Activated CD4-positive, alpha-beta T cell treated with anti-CD3 and anti-CD28 coated beads for 4 hours (primary cell): Measurements from ENCODE around the gene ME3.

Experiments used
- DNase-seq, 2 donors: peaks; one replicate each; pipeline ENCODE4 v3.0.0-alpha.2; 2020

ME3 gene

DNA sequence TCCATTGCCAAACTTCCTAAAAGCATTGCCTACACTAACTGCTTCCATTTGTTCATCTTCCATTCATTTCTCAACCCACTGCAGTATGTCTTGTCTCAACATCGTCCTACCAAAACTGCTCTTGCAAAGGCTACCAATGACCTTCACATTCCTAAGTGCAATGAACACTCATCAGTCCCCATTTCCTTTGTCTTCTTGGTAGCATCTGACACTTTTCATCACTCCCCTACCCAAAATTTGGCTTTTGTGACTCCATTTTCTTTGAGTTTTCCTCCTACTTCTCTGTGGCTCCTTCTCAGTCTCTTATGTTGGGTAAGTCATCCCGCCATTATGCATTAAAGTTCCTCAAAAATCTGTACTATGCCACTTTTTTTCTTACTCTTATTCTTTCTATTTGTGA lies 162.3 kb downstream of the ME3 start:
- DNase-seq = no peak

DNA sequence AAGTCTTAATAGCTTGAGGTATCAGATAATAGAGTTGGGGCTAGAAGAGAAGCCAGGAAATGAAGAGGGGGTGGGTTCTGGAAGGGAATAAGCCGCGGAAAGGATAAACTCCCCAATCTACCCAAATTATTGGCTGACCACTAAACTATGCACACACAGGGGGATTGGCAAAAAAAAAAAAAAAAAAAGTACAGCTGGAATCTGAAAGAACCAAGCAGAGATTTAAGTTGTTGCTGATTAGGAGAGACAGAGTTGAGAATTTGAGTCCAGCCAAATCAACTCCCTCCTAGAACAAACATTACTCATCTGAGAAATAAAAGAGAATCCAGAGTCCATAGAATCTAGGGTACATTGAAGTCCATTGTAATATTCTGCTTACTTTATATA lies 162.8 kb downstream of the ME3 start:
- no peak for DNase-seq

GRCh38 chr11:86508604-86509587 lies 163.5 kb downstream of the ME3 start:
- no peak for DNase-seq

GRCh38 chr11:86507249-86507845 lies 165.1 kb downstream of the ME3 start:
- no peak for DNase-seq

GRCh38 chr11:86506235-86506634 lies 166.2 kb downstream of the ME3 start:
- no peak for DNase-seq

DNA sequence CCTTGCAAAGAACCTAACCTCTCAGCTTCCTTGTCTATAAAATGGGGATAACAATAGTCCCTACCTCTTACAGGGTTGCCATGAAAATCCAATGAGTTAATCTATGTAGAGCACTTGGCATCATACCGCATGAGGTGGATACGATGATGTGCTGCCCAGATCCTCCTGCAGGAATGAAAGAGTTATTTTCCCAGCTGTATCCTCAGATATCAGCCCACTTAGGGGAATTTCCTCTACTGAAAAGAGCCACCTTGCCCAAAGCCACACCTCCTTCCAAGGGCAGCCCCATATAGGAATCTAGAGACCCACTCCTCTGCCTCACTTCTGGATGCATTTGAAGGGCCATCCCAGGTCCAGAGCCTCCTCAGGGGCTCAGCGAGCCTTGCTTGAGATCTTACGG lies 169.3 kb downstream of the ME3 start:
- DNase-seq = no peak

DNA sequence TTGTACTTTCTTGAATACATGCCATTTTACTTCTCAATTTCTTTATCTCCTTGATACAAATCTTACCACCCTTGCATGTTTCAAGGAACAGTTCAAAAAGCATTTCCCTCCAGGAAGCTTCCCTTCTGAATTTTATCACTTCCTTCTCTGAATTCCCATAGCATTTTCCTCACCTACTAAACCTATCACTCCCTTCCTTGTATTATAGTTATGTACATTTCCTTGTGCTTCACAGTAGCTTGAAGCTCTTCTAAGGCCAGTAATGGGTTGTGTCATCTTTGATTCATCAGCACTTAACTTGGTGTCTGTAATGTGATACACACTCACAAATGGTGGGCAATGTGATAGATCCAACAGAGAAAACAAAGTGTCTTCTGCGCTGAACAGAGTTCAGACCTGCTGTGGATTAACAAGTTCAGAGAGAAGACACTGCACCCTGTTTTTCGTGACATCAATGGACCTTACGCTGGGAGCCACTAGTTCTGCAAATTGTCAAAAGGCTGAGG lies 170.2 kb downstream of the ME3 start:
- DNase-seq = no peak

- no peak for DNase-seq
Measured at GRCh38 chr11:86500500-86501140, 171.8 kb downstream of the ME3 start.

- no peak for DNase-seq
Measured at GRCh38 chr11:86499723-86500129, 172.7 kb downstream of the ME3 start.

DNA sequence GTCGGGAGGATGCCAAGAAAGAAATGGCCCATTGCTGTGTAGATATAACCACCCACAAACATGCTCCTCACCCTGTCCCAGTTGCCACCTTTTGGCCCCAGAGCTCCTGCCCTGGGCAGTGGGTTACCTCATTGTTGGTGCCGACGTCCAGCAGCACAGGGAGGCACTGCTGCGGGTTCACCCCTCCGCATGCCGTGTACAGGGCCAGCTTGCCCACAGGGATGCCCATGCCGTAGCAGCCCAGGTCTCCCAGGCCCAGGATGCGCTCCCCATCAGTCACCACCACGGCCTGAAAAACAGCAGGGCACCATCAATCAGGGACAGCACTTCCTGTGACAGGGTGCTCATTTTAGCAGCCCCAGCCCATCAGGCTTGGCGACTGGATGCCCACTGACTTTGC lies 174.6 kb downstream of the ME3 start:
- DNase-seq = no peak

GRCh38 chr11:86497310-86497709 lies 175.1 kb downstream of the ME3 start:
- no peak for DNase-seq

DNA sequence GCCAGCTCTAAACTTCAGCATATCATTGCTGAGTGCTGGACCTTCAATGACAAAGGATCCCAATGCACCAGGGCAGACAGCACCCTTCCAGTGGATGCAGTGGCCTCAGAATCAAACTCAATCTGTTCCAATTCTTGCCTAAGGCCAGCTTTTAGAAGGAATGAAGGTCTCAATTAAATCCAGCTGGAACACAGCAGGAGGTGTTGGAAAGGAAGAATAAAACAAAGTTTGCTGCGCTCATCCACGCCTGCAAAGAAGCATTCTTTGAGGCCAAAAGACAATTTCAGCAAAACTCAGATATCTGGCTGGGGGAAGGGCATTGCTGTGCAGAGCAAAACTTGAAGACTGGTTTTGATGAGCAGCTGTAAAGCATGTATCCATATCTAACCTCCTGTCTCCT lies 177.1 kb downstream of the ME3 start:
- DNase-seq = no peak

DNA sequence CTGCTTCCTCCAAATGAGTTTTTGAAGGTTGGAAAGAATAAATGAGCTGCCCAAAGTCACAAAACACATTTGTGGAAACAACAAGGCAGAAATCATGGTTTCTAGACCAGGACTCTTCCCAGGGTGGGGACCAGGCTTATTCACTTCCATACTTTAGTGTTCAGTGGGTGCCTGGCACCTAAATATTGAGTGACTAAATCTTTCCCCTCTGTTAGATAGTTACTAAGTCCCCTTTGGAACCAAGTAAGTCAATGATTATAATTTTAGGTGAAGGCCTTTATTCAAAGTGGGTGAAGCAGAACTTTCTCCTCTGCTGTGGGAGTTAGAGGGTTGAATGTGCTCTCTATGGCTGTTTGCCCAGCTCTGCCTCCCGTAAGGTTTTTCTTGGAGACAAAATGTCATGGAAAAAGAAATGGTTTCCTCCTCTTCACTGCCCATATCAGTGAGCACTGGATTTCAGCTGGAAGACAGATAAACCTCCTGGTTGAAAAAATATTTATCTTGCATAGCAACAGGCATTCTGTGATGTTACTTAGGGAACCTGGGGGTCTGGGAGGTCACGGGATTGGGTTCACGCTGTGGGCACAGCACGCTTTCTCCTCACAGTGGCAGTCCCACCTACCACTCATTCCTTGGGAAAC lies 179.9 kb downstream of the ME3 start:
- no peak for DNase-seq

GRCh38 chr11:86491027-86491426 lies 181.4 kb downstream of the ME3 start:
- DNase-seq = no peak

DNA sequence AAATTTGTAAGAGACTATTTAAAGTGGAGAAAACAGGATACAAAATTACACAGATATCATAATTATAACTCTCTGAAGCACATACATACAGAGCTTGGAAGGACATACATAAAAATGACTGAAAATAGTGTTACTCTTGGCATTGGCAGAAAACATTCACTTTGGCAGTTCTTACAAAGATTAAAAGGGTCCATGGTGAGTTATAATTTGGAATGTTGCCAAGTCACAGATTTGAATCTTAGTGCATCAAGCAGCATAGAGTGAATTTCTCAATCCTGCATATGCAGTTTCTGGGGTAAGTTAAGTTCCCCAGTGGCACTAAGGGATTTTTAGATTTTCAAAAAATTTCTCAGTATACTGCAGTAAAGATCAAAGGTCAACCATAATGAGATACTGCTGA lies 181.8 kb downstream of the ME3 start:
- DNase-seq = no peak

GRCh38 chr11:86489442-86489841 lies 183.0 kb downstream of the ME3 start:
- no peak for DNase-seq

DNA sequence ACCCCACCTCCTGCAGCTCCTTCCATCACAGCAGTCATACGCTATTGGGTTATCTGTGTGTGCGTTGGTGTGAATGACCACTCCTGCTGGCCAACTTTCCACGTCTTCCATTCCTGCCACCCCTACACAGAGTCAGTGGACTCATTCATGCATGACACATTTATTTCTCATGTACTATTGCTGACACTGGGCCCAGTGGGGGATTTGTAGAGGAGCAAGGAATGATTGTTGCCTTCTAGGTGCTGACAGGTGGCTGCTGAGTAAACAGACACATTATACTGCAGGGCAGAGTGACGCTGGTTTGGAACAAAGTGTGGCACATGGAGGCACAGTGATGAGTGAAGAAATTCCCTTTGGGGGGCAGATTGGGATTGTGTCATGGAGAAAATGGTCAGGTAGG lies 183.9 kb downstream of the ME3 start:
- no peak for DNase-seq

- DNase-seq = no peak
Measured at GRCh38 chr11:86487671-86488070, 184.7 kb downstream of the ME3 start.

DNA sequence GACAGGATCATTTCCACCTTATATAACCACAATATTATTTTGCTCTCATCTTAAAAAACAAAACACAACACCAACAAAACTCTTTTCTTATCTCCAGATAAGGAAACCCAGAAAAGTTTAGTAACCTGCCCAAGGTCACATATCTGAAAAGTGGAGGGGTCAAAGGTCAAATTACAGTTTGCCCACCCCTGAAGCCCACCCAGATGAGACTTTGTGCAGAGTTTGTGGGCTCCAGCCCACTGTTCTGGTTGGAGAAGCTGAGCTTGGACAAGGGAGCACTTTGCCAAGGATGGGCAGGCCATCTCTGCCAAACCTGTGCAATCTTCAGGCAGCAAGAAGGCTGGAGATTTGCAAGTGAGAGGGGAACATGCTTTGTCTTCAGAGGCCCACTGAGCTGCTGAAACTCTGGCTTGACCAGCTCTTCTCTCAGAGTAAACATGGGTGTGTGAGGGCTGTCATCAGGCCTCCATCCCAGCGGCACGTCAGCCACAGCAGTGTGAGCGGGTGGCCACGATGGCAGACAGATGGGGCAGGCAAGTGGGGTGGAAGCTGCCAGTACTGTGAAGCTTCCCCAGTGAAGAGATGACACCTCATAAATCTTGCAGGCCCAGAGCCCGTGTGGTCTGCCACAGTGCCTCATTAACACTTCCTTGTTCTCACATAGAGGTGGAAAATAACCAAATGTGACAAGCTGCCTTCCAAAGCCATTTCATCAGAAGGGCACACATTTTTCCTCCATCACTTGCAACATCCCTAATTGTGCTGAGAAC lies 186.0 kb downstream of the ME3 start:
- no peak for DNase-seq

GRCh38 chr11:86484795-86485166 lies 187.6 kb downstream of the ME3 start:
- no peak for DNase-seq

- no peak for DNase-seq
Measured at GRCh38 chr11:86483940-86484794, 188.2 kb downstream of the ME3 start.

- no peak for DNase-seq
Measured at GRCh38 chr11:86483610-86483939, 188.8 kb downstream of the ME3 start.
